HG03571 (cell line): ENCODE measurements around the gene TRIM2.

Source experiments
- ATAC-seq: cut with Tn5 transposase; IDR thresholded peaks from one replicate; pipeline ENCODE4 v1.9.1; 2021; ENCODE audit not compliant: unreplicated experiment

The TRIM2 gene

GRCh38 chr4:153324046-153324445 lies 119.8 kb downstream of the TRIM2 start:
- ATAC-seq = no peak

DNA sequence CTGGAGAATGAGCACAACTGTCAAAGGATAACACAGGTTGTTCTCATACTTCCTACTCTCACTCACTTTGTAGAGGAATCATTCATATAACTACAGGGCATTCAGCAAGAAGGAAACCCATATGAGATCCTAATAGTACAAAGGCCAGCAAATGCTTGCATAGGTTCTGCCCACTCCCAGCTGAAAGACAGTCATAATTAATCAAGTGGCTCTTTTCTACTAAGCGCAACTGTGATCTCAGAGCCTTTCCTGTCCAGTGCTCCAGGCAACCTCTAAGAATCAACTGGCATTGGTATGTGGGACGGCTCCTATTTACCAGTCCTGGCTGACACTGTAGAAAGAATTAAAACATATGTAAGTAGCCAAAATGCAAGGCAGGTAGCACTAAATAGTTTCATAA lies 121.3 kb downstream of the TRIM2 start:
- no peak for ATAC-seq

DNA sequence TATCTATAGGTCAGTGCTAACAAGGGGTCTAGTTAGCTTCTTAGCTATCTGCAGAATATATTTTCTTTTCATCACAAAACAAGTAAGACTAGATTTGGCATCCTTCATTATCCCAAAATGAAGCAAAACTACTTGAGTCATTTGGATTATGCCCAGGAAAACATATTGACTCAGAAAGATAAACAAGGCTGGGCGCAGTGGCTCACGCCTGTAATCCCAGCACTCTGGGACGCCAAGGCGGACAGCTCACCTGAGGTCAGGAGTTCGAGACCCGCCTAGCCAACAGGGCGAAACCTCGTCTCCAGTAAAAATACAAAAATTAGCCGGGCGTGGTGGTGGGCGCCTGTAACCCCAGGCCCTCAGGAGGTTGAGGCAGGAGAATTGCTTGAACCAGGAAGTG lies 122.3 kb downstream of the TRIM2 start:
- ATAC-seq = no peak

DNA sequence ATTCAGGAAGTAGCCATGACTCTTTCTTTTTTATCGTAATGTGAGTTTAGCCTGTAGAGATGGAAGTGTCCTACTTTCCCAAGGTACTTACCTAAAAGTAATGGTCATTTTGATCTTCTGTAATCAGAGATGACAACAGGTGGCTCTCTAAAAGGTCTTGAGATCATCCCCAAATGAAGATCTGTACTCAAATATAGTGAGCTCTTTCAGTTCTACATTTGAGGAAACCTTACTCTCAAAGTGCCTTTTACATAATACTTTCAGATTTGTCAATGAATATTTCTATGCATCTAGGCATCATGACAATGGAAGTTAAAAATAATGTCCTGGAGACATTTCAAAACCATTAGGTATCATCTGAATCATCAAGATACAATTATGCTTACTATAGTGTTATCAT lies 123.0 kb downstream of the TRIM2 start:
- no peak for ATAC-seq

DNA sequence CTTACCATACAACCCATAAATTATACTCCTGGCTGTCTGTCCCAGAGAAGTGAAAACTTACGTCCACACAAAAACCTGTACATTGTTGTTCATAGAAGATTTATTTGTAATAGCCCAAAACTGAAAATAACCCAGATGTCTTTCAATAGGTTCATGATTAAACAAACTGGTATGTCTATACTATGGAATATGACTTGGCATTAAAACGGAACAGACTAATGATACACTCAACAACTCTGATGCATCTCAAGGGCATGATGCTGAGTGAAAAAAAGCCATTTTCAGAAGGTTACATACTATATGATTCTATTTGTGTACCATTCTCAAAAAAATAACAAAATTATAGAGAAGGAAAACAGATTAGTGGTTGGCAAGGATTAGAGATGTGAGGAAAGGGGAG lies 128.7 kb downstream of the TRIM2 start:
- ATAC-seq = no peak

DNA sequence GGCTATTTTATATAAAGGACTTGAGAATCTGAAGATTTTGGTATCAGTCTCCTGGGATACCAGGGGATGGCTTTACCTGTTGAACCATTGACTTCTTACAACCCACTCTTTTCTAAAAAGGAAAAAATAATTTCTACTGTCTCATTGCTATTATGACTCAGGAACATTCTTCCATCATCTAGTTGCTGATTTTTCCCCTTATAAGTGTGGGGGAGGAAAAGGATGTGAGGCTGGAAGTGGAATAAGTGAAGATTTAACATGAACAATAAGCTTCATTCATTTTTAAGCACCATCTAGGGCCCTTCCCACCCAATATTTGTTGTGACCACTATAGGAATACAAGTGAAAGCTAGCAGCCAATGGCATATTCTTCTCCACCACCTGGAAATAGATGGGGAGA lies 129.6 kb downstream of the TRIM2 start:
- no peak for ATAC-seq

DNA sequence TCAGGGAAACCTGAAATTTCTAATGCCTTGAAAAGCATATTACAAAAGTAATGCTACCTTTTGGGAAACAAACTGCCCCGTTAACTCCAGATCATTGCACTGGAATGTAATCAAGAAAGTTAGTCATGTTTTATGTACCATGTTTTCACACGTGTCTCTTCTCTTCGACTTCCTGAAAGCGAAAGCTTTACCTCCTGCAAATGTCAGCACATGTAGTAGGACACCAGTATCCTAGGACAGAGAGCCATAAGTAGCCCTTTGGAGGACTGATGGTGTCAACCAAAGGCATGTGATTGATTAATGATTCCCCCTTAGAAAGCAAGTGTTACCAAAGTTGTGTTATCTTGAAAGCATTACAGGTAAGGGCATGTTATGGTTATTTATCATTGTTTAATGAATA lies 131.4 kb downstream of the TRIM2 start:
- no peak for ATAC-seq

GRCh38 chr4:153337686-153338085 lies 133.4 kb downstream of the TRIM2 start:
- ATAC-seq = no peak

- no peak for ATAC-seq
These were observed 137.4 kb downstream of the TRIM2 start for GRCh38 chr4:153341575-153342090.

GRCh38 chr4:153342751-153343552 lies 138.7 kb downstream of the TRIM2 start:
- ATAC-seq = no peak

DNA sequence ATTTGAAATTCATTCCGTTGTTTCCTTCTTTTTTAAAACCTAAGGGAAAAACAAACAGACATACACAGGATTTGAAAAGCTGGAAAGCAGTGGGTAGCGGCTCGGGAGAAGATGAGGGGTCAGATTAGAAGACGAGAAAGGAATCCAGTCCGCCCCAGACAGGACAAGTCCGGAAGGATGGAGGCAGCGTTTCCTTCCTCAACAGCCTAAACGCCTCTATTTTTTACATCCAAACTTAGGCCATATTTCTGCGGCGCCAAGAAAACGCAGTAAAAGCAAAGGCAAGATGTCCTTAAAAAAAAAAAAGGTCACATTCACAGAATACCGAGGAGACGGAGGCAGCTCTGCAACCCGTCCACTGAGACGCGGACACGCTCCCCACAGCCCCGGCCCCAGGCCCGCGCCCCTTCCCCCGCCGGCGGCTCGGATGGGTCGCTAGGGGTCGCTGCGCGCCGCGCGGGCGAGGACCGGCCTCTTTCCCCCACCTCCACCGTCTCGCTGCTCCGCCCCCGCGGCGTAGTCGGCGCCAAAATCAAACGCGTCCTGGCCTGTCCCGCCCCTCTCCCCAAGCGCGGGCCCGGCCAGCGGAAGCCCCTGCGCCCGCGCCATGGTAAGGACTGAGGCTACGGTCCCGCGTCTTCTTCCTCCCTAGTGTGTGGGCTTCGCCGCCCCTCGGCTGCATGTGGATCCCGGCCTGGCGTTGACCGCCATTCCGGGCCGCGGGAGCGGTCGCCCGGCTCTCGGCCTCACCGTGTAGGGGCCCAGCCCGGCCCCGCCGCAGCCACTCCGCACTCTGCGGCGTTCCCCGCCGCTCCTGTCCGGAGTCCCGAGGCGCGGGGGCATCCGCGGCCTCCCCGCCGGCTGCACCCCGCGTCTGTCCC lies 140.1 kb downstream of the TRIM2 start, which contains the start of gene MND1:
TSS of gene MND1 (plus strand) at position 558 of the 881 bp plus-strand sequence. CDS start at position 608, 50 bp downstream.
- peak; percentile 87 for ATAC-seq

- peak; percentile 18 for ATAC-seq
These were observed 141.1 kb downstream of the TRIM2 start for GRCh38 chr4:153345012-153345981.

GRCh38 chr4:153346031-153346430 lies 141.8 kb downstream of the TRIM2 start:
- ATAC-seq = no peak

DNA sequence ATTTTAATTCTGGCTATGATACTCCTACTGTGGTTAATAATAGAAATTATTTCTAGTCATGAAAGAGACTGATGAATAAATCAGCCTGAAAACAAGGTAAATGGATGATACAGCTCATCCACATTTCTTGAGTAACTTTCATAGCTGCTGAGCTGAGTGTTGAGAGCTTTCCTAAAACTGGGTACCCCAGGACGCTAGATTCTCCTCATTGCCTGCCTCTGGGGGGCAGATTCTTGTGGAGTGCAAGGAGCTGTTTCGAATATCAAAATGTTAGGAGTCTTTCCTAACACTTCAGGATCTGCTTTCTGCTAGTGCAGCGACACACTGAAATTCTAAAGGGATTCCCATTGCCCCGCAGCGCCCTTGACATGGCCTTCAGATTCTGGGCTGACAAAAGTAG lies 142.3 kb downstream of the TRIM2 start:
- no peak for ATAC-seq

- ATAC-seq = no peak
These were observed 142.9 kb downstream of the TRIM2 start for GRCh38 chr4:153347117-153347516.

DNA sequence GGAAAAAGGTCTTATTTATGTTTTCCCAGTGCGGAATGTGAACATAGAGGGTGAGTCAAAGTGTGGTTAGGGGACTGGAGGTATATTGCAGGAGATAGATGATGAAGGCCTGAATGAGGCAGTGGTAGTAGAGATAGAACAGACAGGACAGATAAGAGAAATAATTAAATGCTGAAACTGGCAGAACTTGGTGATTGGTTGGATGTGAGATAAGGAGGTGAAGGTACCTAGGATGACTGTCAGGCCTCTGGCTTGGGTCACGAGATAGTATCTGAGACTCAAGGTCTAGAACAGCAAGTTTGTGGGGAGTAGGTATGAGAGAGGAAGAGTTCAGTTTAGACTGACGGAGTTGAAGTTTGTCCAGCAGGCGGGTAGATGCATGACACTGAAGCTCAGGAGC lies 143.8 kb downstream of the TRIM2 start:
- no peak for ATAC-seq

GRCh38 chr4:153349206-153349805 lies 145.1 kb downstream of the TRIM2 start:
- ATAC-seq = no peak

DNA sequence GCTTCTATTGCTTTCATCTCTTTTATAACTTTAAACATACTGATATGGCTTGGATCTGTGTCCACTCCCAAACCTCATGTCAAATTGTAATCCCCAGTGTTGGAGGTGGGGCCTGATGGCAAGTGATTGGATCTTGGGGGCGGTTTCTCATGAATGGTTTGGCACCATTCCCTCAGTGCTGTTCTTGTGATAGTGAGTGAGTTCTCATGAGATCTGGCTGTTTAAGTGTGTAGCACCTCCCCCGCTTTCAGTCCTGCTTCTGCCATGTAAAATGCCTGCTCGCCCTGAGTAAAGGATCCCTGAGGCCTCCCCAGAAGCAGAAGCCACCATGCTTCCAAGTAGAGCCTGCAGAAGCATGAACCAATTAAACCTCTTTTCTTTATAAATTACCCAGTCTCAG lies 157.9 kb downstream of the TRIM2 start:
- ATAC-seq = no peak

DNA sequence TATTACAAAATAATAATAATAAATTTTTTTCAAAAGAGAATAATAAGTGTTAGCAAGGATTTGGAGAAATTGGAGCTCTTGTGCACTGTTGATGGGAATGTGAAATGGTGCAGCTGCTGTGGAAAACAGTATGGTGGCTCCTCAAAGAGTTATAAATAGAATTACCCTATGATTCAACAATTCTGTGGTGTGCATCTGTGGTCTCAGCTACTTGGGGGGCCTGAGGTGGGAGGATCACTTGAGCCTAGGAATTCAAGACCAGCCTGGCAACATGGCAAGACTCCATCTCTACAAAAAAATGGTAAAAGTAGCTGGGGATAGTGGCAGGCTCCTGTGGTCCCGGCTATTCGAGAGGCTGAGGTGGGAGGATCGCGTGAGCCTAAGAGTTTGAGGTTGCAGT lies 159.8 kb downstream of the TRIM2 start:
- ATAC-seq = no peak

- ATAC-seq = no peak
These were observed 160.8 kb downstream of the TRIM2 start for GRCh38 chr4:153365003-153365402.
